ENCODE measurements around the gene MACF1.
"Not testable (repeated sequence)": the region's sequence is repeated elsewhere in the genome, so short reads cannot be mapped to it uniquely, and the experiment has no call there.

Gene MACF1

GRCh38 chr1:39473324-39473723 lies 268.8 kb downstream of the MACF1 start:
- DNase-seq = no peak

- no peak for DNase-seq
These were observed 270.3 kb downstream of the MACF1 start for GRCh38 chr1:39474810-39475209.

GRCh38 chr1:39475551-39475950 lies 271.1 kb downstream of the MACF1 start:
- not testable (repeated sequence) for DNase-seq

GRCh38 chr1:39478126-39478915 lies 273.8 kb downstream of the MACF1 start:
- no peak for DNase-seq

GRCh38 chr1:39481289-39481688 lies 276.8 kb downstream of the MACF1 start:
- DNase-seq = no peak

- no peak for DNase-seq
These were observed 278.8 kb downstream of the MACF1 start for GRCh38 chr1:39483276-39483675.

GRCh38 chr1:39484564-39484963 lies 280.1 kb downstream of the MACF1 start:
- DNase-seq = no peak

- DNase-seq = no peak
These were observed 280.7 kb downstream of the MACF1 start for GRCh38 chr1:39485046-39485803.

- no peak for DNase-seq
These were observed 283.6 kb downstream of the MACF1 start for GRCh38 chr1:39488012-39488545.

GRCh38 chr1:39488793-39489566 lies 284.5 kb downstream of the MACF1 start:
- DNase-seq = no peak

GRCh38 chr1:39489567-39490239 lies 285.2 kb downstream of the MACF1 start:
- DNase-seq = no peak

GRCh38 chr1:39490596-39491145 lies 286.2 kb downstream of the MACF1 start:
- no peak for DNase-seq

GRCh38 chr1:39491146-39491921 lies 286.8 kb downstream of the MACF1 start, which contains the start of gene BMP8A:
BMP8A (plus strand) TSS chr1:39491636; CDS start chr1:39491992, 356 bp downstream.
- DNase-seq = peak; percentile 58

GRCh38 chr1:39492118-39493042 lies 287.9 kb downstream of the MACF1 start:
- DNase-seq = not testable (repeated sequence)

GRCh38 chr1:39493043-39493810 lies 288.7 kb downstream of the MACF1 start:
- DNase-seq = not testable (repeated sequence)

GRCh38 chr1:39494671-39495410 lies 290.3 kb downstream of the MACF1 start:
- no peak for DNase-seq

GRCh38 chr1:39496520-39496919 lies 292.0 kb downstream of the MACF1 start:
- DNase-seq = not testable (repeated sequence)

GRCh38 chr1:39497585-39497984 lies 293.1 kb downstream of the MACF1 start:
- DNase-seq = no peak

All from CD4-positive, alpha-beta T cell treated with Interleukin-4 for 4 hours (primary cell).